ENCODE data around the gene GLYAT. TPM values are rescaled to one million over a fixed set of nuclear protein-coding genes. Genes with fewer than 3 reads are reported as not detected.

Gene GLYAT
- total RNA-seq, 1 experiment from 2014 or later: not detected

DNA sequence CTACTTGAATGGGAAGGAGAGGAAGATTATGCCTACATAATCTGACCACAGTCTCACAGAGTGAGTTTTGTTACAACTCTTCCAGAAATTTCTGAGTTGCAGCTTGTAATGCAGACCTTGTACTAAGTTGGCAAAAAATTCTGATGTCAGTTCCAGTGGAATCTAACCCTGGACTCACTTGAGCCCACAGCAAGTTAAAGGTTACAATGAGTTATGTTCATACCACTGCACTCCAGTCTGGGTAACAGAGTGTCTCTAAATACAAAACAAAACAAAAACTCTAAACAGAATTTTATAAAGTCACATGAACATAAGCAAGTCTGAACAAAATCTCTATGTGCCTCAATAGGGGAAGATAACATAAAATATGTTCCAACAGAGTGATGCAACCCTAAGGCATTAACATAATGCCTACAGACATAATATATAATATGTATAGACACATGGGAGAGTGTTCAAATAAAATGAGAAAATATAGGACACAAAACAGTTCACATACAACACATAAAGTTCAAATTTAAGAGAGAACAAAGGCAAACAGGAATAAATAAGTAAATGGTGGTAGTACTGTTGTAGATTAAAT lies 1.1 kb downstream of the GLYAT start:
- RAD21 ChIA-PET (ENCODE audit: low non-redundant PET in 1 of 2, low total read pairs in 2 of 2, uncharacterized antibody in 2 of 2, unreplicated experiment in 2 of 2): no interaction called here
- ATAC-seq: no peak

More for the DNA sequence above, 1.1 kb downstream of the GLYAT start:
- ChIA-PET POLR2A (no interaction called here), CTCF (no interaction called here)
- H3K9me3 ChIP-seq (ENCODE audit: control insufficient read depth in 1 of 2, insufficient read depth in 1 of 2, low read depth in 1 of 2, low read length in 2 of 2): no peaks in the 10 kb centered on the region
- intact Hi-C loops (cut with micrococcal nuclease): no loop called here
- no peaks in the 10 kb centered on the region for H4K20me1 ChIP-seq (ENCODE audit: insufficient read depth)
- peaks cover 8% of the 10 kb centered on the region for H3K27me3 ChIP-seq (ENCODE audit: insufficient read depth, low read length)
- DNase-seq (ENCODE audit: low read depth, low spot score): no peak
- H3K4me1 ChIP-seq (ENCODE audit: control insufficient read depth in 1 of 2, insufficient read depth in 2 of 2, low read length in 2 of 2): no peaks in the 10 kb centered on the region
- H3K4me3 ChIP-seq (replicated peaks in 1 of 2; ENCODE audit: low read depth in 1 of 2, low read length in 2 of 2): no peak overlapping the region
- TF ChIP-seq TCF7L2 (IDR thresholded peaks at IDR 0.05; ENCODE audit: borderline replicate concordance, extremely low read depth, insufficient read depth, insufficient read length): no peak
- TF ChIP-seq SP1 (IDR thresholded peaks at IDR 0.05; ENCODE audit: low read depth): no peak
- TF ChIP-seq, protein P1, sequence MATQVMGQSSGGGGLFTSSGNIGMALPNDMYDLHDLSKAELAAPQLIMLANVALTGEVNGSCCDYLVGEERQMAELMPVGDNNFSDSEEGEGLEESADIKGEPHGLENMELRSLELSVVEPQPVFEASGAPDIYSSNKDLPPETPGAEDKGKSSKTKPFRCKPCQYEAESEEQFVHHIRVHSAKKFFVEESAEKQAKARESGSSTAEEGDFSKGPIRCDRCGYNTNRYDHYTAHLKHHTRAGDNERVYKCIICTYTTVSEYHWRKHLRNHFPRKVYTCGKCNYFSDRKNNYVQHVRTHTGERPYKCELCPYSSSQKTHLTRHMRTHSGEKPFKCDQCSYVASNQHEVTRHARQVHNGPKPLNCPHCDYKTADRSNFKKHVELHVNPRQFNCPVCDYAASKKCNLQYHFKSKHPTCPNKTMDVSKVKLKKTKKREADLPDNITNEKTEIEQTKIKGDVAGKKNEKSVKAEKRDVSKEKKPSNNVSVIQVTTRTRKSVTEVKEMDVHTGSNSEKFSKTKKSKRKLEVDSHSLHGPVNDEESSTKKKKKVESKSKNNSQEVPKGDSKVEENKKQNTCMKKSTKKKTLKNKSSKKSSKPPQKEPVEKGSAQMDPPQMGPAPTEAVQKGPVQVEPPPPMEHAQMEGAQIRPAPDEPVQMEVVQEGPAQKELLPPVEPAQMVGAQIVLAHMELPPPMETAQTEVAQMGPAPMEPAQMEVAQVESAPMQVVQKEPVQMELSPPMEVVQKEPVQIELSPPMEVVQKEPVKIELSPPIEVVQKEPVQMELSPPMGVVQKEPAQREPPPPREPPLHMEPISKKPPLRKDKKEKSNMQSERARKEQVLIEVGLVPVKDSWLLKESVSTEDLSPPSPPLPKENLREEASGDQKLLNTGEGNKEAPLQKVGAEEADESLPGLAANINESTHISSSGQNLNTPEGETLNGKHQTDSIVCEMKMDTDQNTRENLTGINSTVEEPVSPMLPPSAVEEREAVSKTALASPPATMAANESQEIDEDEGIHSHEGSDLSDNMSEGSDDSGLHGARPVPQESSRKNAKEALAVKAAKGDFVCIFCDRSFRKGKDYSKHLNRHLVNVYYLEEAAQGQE (IDR thresholded peaks at IDR 0.05; ENCODE audit: low read depth): no peak
- no peak for TF ChIP-seq JUND (IDR thresholded peaks at IDR 0.05)
- no peak for TF ChIP-seq RAD21 (IDR thresholded peaks at IDR 0.05; ENCODE audit: low read depth)
- TF ChIP-seq ZNF274 (IDR thresholded peaks at IDR 0.05; ENCODE audit: low read depth, low read length): no peak
- no peak for TF ChIP-seq ZBTB33 (IDR thresholded peaks at IDR 0.05; ENCODE audit: extremely low read depth, insufficient replicate concordance, low read length)
- TF ChIP-seq, protein P2, sequence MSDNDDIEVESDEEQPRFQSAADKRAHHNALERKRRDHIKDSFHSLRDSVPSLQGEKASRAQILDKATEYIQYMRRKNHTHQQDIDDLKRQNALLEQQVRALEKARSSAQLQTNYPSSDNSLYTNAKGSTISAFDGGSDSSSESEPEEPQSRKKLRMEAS (IDR thresholded peaks at IDR 0.05): no peak
- no peak for TF ChIP-seq EGR1 (IDR thresholded peaks at IDR 0.05; ENCODE audit: low read depth)
- TF ChIP-seq CTCF (IDR thresholded peaks at IDR 0.05 in 2 of 3, conservative IDR thresholded peaks at IDR 0.05 in 1 of 3; ENCODE audit: borderline replicate concordance in 1 of 3, insufficient read depth in 1 of 3, low read depth in 2 of 3, low read length in 2 of 3): no peak
- TF ChIP-seq, protein P3, sequence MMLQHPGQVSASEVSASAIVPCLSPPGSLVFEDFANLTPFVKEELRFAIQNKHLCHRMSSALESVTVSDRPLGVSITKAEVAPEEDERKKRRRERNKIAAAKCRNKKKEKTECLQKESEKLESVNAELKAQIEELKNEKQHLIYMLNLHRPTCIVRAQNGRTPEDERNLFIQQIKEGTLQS (IDR thresholded peaks at IDR 0.05): no peak
- no peak for TF ChIP-seq YY1 (IDR thresholded peaks at IDR 0.05; ENCODE audit: extremely low read depth, insufficient replicate concordance, low read depth, low read length)
- no peak for TF ChIP-seq EZH2phosphoT487 (IDR thresholded peaks at IDR 0.05; ENCODE audit: borderline replicate concordance)
- H3K9ac ChIP-seq (ENCODE audit: low read length): no peak overlapping the region
- H3K27ac ChIP-seq (ENCODE audit: low read depth, low read length): no peak overlapping the region
- no peak overlapping the region for H3K4me2 ChIP-seq (ENCODE audit: low read length)
- no peaks in the 10 kb centered on the region for H3K36me3 ChIP-seq (ENCODE audit: control insufficient read depth in 1 of 2, insufficient read depth in 2 of 2, low read length in 2 of 2)
- no peaks in the 10 kb centered on the region for H3K79me2 ChIP-seq (ENCODE audit: insufficient read depth, low read length)
- no peak overlapping the region for H2AFZ ChIP-seq (ENCODE audit: low read depth, low read length, poor library complexity, severe bottlenecking)
- no peaks in the 10 kb centered on the region for H3K9me2 ChIP-seq (ENCODE audit: insufficient read depth)
- BruUV-seq (replicated peaks): no TSS peak

Data from HCT116 (cell line).